22Rv1 (cell line): ENCODE data around the gene WDR1.

ENCODE experiments used
- ZFX ChIP-seq: fragments of 450-650 bp; IDR thresholded peaks from 2 replicates; pipeline ENCODE4 v1.6.1; 2017; ENCODE audit warnings: antibody characterized with exemption, borderline replicate concordance
- TF ChIP-seq, protein P1 (sequence below): fragments of 450-650 bp; IDR thresholded peaks from 2 replicates; pipeline ENCODE4 v1.5.1; 2017; ENCODE audit warnings: mild to moderate bottlenecking

DNA sequence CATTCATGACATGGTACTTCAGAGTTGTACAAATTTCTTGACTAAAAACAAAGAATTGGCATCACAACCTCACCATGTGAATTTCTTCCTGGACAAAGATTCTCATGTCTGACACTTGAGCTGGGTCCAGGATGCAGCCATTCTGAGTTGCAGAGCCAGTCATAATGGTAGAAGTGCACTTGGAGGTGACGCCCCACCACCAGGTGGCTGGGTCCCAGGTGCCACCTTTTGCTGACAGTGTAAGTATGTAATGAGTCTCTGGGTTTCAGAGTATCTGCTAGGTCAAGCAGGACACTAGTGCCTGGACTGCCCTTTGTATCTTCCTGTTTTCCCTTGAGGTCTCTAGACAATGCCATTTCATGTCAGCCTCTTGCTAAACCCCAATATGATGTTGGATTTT, 36.6 kb upstream of the WDR1 start:
- TF ChIP-seq, protein P1, sequence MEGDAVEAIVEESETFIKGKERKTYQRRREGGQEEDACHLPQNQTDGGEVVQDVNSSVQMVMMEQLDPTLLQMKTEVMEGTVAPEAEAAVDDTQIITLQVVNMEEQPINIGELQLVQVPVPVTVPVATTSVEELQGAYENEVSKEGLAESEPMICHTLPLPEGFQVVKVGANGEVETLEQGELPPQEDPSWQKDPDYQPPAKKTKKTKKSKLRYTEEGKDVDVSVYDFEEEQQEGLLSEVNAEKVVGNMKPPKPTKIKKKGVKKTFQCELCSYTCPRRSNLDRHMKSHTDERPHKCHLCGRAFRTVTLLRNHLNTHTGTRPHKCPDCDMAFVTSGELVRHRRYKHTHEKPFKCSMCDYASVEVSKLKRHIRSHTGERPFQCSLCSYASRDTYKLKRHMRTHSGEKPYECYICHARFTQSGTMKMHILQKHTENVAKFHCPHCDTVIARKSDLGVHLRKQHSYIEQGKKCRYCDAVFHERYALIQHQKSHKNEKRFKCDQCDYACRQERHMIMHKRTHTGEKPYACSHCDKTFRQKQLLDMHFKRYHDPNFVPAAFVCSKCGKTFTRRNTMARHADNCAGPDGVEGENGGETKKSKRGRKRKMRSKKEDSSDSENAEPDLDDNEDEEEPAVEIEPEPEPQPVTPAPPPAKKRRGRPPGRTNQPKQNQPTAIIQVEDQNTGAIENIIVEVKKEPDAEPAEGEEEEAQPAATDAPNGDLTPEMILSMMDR = no peak
- no peak for TF ChIP-seq ZFX
